GM18951 (cell line): Measurements from ENCODE around the gene MAT2A.
"Not testable (repeated sequence)": the region's sequence is repeated elsewhere in the genome, so short reads cannot be mapped to it uniquely, and the experiment has no call there.

ENCODE experiments used
- POLR2A ChIP-seq: IDR thresholded peaks from 4 replicates; pipeline ENCODE4 v1.6.1; 2011; ENCODE audit warnings: mild to moderate bottlenecking; ENCODE audit not compliant: insufficient read length, insufficient read depth; ENCODE audit errors: extremely low read depth
- in situ Hi-C: fragments of 300-500 bp; cut with MboI; formaldehyde crosslinking; loops from one replicate; pipeline ENCODE4 v1.12.0; 2022; ENCODE audit warnings: low sequenced_read_pairs, mixed read lengths, inconsistent platforms; ENCODE audit not compliant: unreplicated experiment

MAT2A gene

GRCh38 chr2:85534881-85535280, 4.1 kb upstream of the MAT2A start:
- in situ Hi-C loops = no loop called here
- no peak for TF ChIP-seq POLR2A

DNA sequence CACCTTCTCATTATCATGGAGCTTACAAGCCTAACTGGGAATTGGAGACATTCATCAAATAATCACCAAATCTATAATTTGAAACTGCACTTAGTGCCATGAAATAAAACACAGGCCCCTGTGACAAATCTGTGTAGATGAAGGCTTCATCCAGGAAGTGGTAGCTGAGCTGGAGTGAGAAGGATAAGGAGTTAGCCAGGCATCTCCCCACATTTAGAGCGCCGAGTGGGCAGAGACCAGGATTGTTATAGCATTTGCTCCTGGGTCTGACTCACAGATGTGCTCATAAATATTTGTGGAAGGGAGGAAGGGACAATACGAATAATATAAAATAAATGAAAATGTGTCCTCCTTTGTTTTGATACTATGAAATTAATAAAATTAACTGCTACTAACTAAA, 2.5 kb upstream of the MAT2A start:
- TF ChIP-seq POLR2A = no peak
- in situ Hi-C loops = no loop called here

- TF ChIP-seq POLR2A = peak; percentile 38
- in situ Hi-C loops = no loop called here
Observed at GRCh38 chr2:85537600-85538506, 1.1 kb upstream of the MAT2A start.

DNA sequence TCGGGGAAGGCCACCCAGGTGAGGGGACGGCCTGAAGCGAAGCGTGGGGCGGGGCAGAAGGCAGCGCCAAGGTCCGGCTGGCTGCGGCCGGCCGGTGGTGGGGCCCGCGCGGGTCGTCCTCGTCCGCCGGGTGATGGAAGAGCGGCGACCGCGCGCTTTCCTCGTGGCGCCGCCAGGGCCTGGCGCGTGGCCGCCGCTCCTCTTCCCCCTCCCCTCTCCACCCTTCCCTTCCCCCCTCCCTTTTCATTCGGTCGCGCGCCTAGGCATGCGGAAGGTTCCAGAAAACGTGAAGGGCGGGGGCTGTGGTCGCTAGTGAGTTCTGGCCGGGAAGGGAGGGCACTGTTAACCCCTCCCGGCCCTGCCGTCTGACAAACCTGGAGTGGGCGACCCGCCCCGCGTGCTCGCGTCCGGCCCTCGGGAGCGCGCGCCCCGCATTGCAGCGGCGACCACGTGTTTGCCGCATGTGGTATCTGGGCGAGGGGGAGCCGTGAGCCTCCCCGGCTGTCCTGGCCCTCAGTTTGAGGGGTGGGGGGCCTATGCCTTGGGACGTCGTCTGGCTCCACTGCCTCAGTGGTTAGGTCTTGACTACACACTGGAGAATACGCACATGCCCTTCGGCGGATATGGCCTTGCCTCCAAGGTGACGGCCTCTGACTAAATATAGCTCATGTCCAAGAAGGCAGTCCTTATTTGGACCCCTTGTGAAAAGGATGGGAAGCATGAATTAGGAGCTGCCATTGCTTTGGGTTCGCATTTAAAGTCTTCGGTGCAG, 579 bp downstream of the MAT2A start:
- no peak for TF ChIP-seq POLR2A
- in situ Hi-C loops = no loop called here

DNA sequence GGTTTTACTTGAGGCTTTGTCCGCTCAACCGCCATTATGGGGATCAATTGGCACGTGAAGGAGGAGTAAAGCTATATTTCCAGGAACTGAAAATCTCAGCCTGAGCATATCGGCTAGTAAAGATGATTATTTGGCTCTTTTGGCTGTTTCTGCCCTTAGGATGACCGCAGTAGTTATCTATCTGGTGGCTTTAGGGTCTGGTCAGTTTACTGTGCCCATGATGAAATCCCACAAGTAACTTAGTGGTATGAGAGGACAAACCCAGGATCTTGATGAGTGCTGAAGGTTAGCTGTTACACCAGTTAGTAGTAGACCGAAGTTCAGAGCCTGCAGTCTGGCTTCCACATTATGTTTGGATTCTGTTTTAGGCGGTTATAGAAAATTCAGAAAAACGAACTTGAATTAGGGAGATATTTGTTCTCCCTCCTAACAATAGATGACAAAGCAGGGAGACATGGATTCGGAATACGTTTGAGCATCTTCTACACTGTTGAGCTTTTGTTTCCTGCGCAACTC, 1.2 kb downstream of the MAT2A start:
- in situ Hi-C loops = no loop called here
- TF ChIP-seq POLR2A = no peak

GRCh38 chr2:85541262-85541661, 2.3 kb downstream of the MAT2A start:
- in situ Hi-C loops = no loop called here
- TF ChIP-seq POLR2A = no peak

- TF ChIP-seq POLR2A = no peak
- in situ Hi-C loops = no loop called here
Observed at GRCh38 chr2:85541753-85542457, 2.9 kb downstream of the MAT2A start.

DNA sequence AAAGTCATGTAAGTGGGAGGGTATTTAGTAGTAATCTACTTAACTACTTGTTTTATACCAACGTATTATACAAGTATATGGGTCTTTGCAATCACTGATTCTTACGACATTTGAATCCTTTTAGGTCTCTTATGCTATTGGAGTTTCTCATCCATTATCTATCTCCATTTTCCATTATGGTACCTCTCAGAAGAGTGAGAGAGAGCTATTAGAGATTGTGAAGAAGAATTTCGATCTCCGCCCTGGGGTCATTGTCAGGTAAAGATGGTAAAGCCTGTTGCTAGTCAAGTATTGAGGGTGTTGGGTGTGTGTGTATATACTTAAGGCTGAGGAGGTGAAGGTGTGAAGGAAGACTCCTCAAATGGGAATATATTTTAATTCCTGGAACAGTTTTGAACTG, 3.8 kb downstream of the MAT2A start:
- no peak for TF ChIP-seq POLR2A
- in situ Hi-C loops = no loop called here

DNA sequence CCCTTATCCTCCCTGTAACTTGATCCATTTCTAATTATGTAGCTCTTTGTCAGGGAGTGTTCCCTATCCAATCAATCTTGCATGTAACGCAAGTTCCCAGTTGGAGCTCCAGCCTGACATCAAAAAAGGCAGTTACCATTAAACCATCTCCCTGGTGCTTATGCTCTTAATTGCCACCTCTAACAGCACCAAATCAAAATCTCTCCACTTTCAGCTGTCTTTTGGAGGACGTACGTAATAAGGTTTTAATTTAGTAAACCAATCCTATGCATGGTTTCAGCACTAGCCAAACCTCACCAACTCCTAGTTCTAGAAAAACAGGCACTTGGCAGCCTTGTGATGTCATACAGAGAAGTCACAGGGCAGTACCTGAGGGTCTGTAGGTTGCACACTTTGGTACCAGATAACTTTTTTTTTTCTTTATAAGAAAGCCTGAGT, 5.3 kb downstream of the MAT2A start:
- in situ Hi-C loops = not testable (repeated sequence)

DNA sequence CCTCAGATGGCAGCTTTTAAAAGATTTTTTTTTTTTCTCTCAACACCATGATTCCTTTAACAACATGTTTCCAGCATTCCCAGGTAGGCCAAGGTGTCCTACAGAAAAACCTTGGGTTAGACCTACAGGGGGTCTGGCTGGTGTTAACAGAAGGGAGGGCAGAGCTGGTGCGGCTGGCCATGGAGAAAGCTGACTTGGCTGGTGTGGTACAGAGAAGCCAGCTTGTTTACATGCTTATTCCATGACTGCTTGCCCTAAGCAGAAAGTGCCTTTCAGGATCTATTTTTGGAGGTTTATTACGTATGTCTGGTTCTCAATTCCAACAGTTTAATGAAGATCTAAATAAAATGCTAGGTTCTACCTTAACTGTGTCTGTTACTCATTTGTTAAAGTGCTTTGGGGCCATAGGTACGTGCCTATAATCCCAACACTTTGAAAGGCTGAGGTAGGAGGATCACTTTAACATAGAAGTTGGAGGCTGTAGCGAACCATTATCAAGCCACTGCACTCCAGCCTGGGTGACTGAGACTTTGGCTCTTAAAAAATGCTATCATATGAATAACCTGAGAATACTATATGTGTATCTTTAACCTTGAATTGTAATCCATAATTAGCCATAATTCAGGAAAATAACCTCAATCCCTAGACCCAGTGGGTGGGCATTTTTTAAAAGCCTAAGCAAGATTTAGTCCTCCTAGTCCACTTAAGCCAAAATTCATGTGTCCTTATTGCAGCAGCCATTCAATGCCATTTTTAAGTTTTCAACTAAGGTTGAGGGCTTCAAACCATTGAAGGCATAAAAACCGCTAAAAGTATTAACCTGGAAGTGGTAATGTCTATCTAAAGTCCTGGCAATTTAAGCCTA, 6.2 kb downstream of the MAT2A start:
- in situ Hi-C loops = not testable (repeated sequence)

DNA sequence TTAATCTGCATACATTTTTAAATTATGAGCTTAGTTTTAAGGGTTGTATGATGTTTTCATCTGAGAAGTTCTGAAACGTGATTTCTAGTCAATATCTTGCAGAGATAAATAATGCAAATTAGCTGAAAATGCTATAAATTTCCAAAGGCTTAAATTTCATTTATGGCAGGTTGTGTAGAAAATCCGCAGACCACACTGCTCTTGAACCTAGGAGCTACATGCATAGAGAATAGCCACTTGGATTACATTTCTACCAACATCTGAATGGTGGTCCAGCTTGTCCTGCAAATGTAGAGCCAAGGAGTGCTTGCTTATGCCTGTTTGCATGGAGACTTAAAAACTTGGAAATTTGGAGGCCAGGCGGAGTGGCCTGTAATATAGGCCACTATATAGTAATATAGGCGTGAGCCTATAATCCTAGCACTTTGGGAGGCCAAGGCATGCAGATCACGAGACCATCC, 6.8 kb downstream of the MAT2A start:
- in situ Hi-C loops = no loop called here

DNA sequence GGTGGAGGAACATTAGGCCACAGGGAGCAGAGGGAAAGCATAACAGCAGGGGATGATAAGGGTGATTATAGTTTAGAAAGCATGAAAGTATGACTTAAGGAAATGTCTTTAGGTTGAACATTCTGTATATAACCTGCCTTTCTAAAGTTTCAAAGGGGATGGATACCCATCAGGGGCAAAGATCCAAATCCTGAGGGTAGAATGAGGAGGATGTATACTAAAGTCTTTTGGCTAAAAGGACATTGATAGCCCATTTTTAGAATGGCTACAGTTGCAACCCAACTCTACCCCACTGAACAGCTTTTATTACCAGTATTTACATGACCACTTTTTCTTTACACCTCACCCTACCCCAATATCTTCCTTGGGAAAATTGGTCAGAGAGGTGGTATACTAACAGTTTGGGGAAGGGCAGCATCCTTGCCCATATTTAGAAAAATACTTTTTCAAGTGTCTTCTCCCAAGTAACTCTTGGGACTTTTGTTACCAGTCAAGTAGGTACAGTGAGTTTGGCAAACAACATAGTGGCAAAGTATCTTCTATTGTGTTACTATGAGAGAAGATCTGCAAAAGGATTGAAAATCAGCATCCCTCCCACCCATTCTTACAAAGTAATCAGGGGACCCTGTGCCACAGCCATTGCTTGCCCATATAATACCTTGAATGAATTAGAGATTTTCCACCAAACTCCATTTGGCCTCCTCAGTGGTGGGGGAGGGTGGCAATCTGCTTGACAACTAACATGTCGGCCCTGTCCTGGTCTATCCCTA, 8.3 kb downstream of the MAT2A start:
- peak; percentile 27 for TF ChIP-seq POLR2A
- in situ Hi-C loops = no loop called here

More for the DNA sequence above, 6.8 kb downstream of the MAT2A start:
- no peak for TF ChIP-seq POLR2A
